Progenitor cell of endocrine pancreas (in vitro differentiated cells): ENCODE data around the gene ROR2. TPM values are rescaled to one million over a fixed set of nuclear protein-coding genes. Genes with fewer than 3 reads are reported as not detected.

ENCODE experiments used
- DNase-seq: peaks from one replicate; pipeline ENCODE4 v3.0.0; 2021; ENCODE audit warnings: low spot score; ENCODE audit not compliant: unreplicated experiment
- H3K27ac Mint-ChIP-seq: 2 replicates; pipeline ENCODE4 v1.8.0; 2021; ENCODE audit warnings: mild to moderate bottlenecking, moderate library complexity, mixed read lengths
- H3K27me3 Mint-ChIP-seq: 2 replicates; pipeline ENCODE4 v1.8.0; 2021; ENCODE audit warnings: mixed read lengths
- H3K36me3 Mint-ChIP-seq: 2 replicates; pipeline ENCODE4 v1.8.0; 2022; ENCODE audit warnings: mixed read lengths; ENCODE audit not compliant: insufficient read depth
- H3K4me1 Mint-ChIP-seq: 2 replicates; pipeline ENCODE4 v1.8.0; 2021; ENCODE audit warnings: low read depth, mixed read lengths
- H3K4me3 Mint-ChIP-seq: 2 replicates; pipeline ENCODE4 v1.8.0; 2021; ENCODE audit warnings: low read depth, mild to moderate bottlenecking, moderate library complexity, mixed read lengths
- H3K9me3 Mint-ChIP-seq: 2 replicates; pipeline ENCODE4 v1.8.0; 2021; ENCODE audit warnings: low read depth, mixed read lengths
- total RNA-seq: library from RNA; stranded (reverse); gene quantifications from 2 replicates; pipeline ENCODE4 v1.2.1, GENCODE V29; 2021
- TF ChIP-seq, protein P1 (sequence below): fragments of 200-600 bp; sonication (generic); IDR thresholded peaks from one replicate; pipeline ENCODE4 v1.5.0; 2021; ENCODE audit warnings: antibody characterized with exemption, mild to moderate bottlenecking; ENCODE audit not compliant: unreplicated experiment

The ROR2 gene
- total RNA-seq, 1 donor from 2014 or later = 23.6 TPM

DNA sequence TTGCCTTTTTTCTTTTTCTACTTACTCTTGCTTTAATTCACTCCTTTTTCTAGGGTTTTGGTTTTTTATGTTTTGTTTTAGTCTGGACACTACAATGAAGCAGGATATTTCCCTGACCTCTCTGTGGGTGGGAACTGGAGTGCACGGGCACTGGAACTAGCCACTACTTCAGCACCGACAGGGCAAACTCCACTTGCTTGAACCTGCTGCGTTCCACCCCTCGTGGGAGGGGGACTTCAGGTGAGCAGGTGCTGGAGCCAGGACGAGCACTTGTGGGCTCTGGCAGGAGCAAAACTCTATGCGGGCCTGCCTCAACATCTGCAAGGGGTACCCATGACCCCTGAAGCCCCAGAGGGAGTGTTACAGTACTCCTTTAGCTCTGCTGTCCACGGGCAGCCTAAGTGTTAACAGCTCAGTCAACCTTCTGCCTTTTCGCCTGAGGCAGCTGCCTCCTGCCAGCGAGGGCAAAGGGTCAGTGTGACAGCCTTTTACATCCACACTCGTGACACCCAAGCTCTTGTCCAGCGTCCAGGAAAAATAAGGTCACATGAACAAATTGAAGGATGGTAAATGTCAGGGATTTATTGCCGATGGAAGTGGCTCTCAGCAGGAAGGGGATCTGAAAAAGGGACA, 382.3 kb downstream of the ROR2 start:
- peaks cover 12% of the 10 kb centered on the region for H3K27me3 Mint-ChIP-seq
- H3K27ac Mint-ChIP-seq = no peak overlapping the region
- no peak overlapping the region for H3K4me3 Mint-ChIP-seq
- peaks cover 6% of the 10 kb centered on the region for H3K9me3 Mint-ChIP-seq
- TF ChIP-seq, protein P1, sequence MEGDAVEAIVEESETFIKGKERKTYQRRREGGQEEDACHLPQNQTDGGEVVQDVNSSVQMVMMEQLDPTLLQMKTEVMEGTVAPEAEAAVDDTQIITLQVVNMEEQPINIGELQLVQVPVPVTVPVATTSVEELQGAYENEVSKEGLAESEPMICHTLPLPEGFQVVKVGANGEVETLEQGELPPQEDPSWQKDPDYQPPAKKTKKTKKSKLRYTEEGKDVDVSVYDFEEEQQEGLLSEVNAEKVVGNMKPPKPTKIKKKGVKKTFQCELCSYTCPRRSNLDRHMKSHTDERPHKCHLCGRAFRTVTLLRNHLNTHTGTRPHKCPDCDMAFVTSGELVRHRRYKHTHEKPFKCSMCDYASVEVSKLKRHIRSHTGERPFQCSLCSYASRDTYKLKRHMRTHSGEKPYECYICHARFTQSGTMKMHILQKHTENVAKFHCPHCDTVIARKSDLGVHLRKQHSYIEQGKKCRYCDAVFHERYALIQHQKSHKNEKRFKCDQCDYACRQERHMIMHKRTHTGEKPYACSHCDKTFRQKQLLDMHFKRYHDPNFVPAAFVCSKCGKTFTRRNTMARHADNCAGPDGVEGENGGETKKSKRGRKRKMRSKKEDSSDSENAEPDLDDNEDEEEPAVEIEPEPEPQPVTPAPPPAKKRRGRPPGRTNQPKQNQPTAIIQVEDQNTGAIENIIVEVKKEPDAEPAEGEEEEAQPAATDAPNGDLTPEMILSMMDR = no peak
- H3K4me1 Mint-ChIP-seq = peaks cover 13% of the 10 kb centered on the region
- DNase-seq = no peak
- H3K36me3 Mint-ChIP-seq = no peaks in the 10 kb centered on the region

DNA sequence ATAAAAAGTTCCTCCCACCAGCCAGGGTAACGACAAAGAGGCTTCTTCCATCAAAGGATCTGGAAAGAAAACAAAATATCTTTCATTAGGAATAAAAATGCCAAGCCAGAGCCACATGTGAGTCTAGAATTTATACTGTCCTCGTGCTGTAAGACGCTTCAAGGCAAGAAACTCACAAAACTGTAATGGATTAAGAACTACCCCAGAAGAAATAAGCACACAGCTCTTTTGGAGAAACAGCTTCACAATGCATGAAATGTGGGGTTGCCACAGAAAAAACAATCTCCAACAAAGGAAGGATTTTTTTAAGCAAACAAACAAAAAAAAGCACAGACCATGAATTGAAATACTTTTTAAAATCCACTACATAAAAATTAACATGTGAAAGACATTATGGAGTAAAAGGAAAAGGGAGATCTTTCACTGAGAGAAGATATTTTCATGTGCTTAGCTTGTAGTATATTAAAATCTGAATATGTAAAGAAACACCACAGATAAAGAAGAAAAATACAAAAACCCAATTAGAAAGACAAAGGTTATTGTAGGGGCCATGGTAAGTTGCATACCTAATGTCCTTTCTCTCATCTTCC, 385.9 kb downstream of the ROR2 start:
- H3K27ac Mint-ChIP-seq = no peak overlapping the region
- no peaks in the 10 kb centered on the region for H3K36me3 Mint-ChIP-seq
- H3K9me3 Mint-ChIP-seq = no peaks in the 10 kb centered on the region
- peaks cover 4% of the 10 kb centered on the region for H3K27me3 Mint-ChIP-seq
- no peak for DNase-seq
- no peak overlapping the region for H3K4me3 Mint-ChIP-seq
- TF ChIP-seq, protein P1 = no peak
- H3K4me1 Mint-ChIP-seq = no peaks in the 10 kb centered on the region

DNA sequence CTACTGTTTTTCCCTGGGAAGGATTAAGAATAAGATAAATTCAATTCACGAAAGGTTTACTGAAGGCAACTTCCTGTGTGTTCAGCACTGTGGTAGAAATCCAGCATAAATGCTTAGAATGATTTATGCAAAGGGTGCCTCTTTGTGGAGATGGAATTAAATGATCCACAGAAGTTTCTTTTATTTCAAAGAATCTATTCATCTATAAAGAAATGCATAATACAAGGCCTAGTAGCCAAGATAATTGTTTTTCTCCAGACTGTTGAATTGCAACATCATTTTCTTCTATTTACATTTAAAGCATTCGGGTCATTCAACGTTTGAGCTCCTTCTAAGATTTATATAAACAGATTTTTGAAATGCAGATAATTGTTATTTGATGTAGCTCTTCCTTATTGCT, 387.6 kb downstream of the ROR2 start:
- H3K36me3 Mint-ChIP-seq = no peaks in the 10 kb centered on the region
- H3K4me1 Mint-ChIP-seq = no peaks in the 10 kb centered on the region
- H3K27ac Mint-ChIP-seq = no peak overlapping the region
- TF ChIP-seq, protein P1 = no peak
- H3K27me3 Mint-ChIP-seq = peaks cover 4% of the 10 kb centered on the region
- no peaks in the 10 kb centered on the region for H3K9me3 Mint-ChIP-seq
- H3K4me3 Mint-ChIP-seq = no peak overlapping the region
- no peak for DNase-seq

DNA sequence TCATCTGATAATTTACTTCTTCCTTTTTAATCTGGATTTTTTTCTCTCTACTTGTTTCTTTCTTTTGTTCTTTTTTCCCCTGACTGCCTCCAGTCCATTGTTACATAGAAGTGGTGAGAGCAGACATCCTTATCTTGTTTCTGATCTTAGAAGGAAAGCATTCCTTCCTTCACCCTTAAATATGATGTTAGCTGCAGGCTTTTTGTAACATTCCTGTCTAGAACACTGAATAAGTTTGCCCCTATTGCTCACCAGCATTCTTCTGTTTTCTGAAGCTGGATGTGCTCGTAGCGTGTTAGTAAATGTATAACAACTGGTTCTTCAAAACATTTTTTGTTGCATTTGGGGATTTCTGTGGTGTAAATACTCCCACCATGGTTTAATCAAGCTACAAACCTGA, 389.7 kb downstream of the ROR2 start:
- Mint-ChIP-seq H3K36me3 (no peaks in the 10 kb centered on the region), H3K9me3 (no peaks in the 10 kb centered on the region), H3K27ac (peak overlapping the region; percentile 14), H3K4me3 (no peak overlapping the region), H3K27me3 (peaks cover 4% of the 10 kb centered on the region), H3K4me1 (no peaks in the 10 kb centered on the region)
- no peak for DNase-seq
- TF ChIP-seq, protein P1 = no peak

DNA sequence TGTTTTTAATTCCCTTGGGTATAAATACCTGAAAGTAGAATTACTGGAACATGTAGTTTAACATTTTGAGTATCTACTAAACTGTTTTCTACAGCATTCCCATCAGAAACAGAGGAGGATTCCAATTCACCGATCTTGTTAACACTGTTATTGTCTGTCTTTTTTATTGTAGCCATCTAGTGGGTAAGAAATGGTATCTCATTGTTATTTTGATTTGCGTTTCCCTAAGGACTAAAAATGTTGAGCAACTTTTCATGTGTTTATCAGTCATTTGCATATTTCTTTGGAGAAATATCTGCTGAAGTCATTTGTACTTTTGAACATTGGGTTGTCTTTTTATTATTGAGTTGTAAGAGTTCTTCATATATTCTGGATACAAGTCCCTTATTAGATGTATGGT, 391.1 kb downstream of the ROR2 start:
- no peak for DNase-seq
- peaks cover 4% of the 10 kb centered on the region for H3K9me3 Mint-ChIP-seq
- TF ChIP-seq, protein P1 = no peak
- no peak overlapping the region for H3K27ac Mint-ChIP-seq
- H3K27me3 Mint-ChIP-seq = peaks cover 3% of the 10 kb centered on the region
- H3K4me3 Mint-ChIP-seq = no peak overlapping the region
- no peaks in the 10 kb centered on the region for H3K4me1 Mint-ChIP-seq
- H3K36me3 Mint-ChIP-seq = no peaks in the 10 kb centered on the region
